GM21526 (cell line): ENCODE data around the gene RPP14.
"Not testable (repeated sequence)": the region's sequence is repeated elsewhere in the genome, so short reads cannot be mapped to it uniquely, and the experiment has no call there.

Experiments
- ATAC-seq: cut with Tn5 transposase; IDR thresholded peaks from one replicate; pipeline ENCODE4 v1.9.1; 2021; ENCODE audit warnings: moderate library complexity; ENCODE audit not compliant: unreplicated experiment, low FRiP score

RPP14 gene

DNA sequence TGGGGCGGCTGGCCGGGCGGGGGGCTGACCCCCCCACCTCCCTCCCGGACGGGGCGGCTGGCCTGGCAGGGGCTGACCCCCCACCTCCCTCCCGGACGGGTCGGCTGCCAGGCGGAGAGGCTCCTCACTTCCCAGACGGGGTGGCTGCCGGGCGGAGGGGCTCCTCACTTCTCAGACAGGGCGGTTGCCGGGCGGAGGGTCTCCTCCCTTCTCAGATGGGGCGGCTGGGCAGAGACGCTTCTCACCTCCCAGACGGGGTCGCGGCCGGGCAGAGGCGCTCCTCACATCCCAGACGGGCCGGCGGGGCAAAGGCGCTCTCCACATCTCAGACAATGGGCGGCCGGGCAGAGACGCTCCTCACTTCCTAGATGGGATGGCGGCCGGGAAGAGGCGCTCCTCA is 15.6 kb upstream of the RPP14 start:
- not testable (repeated sequence) for ATAC-seq

DNA sequence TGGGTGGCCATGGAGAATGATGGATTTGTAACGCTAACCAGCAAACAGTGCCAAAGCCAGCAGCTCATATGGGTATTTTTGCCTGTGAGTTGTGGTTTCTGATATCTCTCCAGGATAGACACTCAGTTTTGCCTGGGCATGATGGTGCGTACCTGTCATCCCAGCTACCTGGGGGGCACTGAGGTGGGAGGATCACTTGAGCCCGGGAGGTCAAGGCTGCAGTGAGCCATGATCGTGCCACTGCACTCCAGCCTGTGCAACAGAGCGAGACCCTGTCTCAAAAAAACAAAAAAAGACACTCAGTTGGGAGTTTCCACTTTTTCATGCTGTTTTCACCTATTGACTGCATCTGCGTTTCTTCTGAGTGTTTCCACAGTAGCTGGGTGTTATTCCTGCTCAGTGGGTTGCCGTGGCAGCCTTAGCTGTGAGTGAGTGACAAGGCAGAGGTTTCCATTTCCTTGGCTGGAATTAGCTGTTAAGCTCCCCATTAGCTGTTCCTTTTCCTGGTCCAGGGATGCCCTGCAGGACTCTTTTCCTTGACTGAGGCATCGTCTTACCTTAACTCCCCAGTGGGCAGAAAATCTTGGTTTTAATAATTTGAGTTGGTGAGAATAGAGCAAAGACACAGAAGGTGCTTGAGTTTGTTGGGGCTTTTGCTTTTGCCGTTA is 14.2 kb upstream of the RPP14 start:
- no peak for ATAC-seq

- ATAC-seq, result no peak
Measured at GRCh38 chr3:58292866-58293265, 13.2 kb upstream of the RPP14 start.

DNA sequence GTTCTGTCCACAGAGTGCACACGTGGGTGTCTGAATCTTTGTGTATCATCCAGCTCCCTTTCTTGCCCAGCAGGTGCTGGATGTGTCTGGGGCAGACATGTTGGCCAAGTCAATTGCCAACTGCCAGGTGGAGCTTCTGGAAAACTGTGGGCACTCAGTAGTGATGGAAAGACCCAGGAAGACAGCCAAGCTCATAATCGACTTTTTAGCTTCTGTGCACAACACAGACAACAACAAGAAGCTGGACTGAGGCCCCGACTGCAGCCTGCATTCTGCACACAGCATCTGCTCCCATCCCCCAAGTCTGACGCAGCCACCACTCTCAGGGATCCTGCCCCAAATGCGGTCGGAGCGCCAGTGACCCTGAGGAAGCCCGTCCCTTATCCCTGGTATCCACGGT is 12.5 kb upstream of the RPP14 start:
- ATAC-seq, result no peak

DNA sequence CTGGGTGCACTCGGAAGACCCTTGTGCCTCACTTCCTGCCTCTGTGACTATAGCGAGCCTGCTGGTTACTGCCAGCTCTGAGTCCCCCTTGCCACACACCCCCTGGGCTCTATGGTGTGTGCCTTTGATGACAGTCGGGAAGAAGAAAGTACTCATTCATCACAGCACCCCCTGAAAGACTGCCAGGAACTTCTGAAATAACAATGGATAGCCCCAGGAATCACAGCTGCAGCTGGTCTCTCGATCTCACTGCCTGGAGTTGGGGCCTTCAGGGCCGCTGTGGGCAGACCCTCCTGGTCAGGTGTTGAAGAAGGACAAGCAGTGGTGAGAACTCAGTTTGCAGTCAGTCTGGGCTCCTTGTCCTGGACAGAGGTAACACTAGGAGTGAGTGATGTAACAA is 9.8 kb upstream of the RPP14 start:
- ATAC-seq, result no peak

DNA sequence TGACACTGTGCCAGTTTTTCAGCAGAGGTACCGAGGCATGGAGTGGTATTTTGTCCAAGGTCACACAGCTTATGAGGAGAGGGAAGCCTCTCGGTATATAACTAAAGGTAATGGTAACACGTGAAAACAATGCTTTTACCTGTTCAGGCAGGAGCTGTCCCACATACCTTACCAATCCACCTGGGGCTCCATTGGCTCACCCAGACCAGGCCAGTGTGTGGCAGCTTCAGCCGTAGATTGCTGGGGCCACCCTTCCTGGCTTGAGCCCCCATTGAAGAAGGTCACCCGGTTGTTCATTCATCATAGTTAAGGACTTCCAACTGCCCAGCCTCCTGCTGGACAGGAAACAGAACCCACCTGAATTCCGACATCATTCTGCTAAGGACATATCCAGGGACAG is 9.2 kb upstream of the RPP14 start:
- ATAC-seq, result no peak

DNA sequence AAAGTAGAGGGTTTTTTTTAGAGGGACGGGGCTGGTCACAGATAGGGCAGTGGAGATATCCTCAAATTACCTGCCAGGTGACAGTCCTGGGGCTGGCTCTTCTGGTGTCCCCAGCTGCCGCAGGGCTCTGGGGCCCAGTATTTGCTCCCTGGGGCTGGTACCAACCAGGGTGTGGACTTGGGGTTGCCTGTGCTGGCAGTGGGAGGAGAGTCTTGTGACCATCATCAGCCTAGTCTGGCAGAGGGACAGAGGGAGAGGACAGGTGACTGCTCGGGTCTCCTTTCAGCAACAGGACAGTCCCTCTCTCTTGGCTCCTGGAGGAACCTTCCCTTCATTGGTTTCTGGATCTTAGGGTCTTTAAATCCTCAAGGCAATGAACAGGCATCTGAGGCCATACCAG is 7.9 kb upstream of the RPP14 start:
- no peak for ATAC-seq

- no peak for ATAC-seq
Measured at GRCh38 chr3:58299075-58299474, 7.0 kb upstream of the RPP14 start.

DNA sequence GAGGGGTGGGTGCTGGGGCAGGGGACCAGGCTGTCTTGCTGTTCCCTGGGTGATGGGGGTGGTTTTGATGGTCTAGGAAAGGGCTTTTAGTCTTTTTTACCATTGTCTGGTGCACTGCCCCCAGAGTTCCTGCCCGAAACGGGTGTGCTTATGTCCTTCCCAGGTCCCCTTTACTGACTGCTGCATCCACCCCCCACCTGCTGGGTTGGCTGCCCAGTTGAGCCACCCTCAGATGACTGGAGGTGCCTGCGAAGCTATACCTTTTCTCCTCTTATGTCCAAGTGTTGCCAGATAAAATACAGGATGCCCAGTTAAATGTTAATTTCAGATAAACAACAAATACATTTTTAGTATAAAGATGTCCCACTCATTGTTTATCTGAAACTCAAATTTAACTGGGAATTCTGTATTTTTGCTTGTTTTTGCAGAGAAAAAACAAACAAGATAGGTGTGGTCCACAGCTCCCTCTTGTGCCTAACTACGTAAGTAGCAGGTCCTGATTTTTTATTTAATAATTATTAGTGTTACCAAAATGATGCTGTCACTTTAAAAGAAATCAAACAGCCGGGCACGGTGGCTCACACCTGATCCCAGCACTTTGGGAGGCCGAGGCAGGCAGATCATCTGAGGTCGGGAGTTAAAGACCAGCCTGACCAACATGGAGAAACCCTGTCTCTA is 6.1 kb upstream of the RPP14 start:
- ATAC-seq, result no peak

- no peak for ATAC-seq
Measured at GRCh38 chr3:58307639-58308215, 1.7 kb downstream of the RPP14 start.

DNA sequence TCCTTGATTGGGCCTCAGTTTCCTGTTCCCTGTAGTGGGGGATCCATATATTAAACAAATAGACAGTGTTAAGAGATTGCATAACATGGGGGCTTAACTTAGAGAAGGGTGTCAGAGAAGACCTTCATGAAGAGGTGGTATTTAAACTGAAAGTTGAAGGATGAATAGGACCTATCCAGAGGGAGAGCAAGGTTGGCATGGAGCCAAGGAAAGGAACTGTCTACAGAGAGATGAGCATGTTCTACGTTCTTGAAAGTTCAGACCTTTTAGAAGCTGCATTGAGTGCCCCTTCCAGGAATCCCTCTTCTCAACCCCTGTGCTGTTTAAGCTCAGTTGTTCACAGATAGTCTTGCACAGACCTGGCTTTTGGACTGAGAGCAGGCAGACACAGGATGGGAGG is 2.7 kb downstream of the RPP14 start:
- no peak for ATAC-seq

DNA sequence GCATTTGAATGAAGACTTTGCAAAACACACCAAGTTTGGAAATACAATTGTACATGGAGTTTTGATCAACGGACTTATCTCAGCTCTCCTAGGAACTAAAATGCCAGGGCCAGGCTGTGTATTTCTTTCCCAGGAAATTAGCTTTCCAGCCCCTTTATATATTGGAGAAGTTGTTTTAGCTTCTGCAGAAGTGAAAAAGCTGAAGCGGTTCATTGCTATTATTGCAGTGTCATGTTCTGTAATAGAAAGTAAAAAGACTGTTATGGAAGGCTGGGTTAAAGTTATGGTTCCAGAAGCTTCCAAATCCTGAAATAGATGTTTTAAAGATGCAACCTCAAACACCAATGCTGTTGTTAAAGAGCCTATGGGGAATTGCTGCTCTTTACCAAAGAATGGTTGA is 11.8 kb downstream of the RPP14 start:
- no peak for ATAC-seq

DNA sequence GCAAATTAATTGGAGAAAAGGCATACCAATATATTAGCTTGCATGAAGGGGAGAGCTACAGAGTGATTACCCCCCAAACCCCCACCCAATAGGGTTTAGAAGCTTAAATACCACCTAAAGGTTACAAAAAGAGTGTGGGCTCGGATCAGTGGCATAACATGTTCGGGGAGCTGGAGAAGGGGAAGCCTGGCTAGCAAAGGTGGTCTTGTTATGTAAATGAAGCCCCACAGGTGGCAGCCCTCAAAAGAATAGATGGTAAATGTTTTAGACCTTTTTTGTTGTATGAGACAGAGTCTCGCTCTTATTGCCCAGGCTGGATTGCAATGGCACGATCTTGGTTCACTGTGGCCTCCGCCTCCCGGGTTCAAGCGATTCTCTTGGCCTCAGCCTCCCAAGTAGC is 15.7 kb downstream of the RPP14 start:
- ATAC-seq, result no peak

DNA sequence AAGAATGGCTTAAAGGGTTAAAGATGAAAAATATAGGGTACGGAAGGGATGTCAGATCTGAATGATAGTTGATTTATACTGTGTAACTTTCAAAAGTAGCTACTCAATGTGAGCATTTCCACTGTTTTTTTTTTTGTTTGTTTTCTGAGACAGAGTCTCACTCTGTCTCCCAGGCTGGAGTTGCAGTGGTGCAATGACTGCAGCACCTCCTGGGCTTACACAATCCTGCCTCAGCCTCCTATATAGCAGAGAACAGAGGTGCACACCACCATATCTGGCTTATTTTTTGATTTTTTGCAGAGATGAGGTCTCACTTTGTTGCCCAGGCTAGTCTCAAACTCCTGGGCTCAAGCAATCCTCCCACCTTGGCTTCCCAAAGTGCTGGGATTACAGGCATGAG is 16.7 kb downstream of the RPP14 start:
- no peak for ATAC-seq

DNA sequence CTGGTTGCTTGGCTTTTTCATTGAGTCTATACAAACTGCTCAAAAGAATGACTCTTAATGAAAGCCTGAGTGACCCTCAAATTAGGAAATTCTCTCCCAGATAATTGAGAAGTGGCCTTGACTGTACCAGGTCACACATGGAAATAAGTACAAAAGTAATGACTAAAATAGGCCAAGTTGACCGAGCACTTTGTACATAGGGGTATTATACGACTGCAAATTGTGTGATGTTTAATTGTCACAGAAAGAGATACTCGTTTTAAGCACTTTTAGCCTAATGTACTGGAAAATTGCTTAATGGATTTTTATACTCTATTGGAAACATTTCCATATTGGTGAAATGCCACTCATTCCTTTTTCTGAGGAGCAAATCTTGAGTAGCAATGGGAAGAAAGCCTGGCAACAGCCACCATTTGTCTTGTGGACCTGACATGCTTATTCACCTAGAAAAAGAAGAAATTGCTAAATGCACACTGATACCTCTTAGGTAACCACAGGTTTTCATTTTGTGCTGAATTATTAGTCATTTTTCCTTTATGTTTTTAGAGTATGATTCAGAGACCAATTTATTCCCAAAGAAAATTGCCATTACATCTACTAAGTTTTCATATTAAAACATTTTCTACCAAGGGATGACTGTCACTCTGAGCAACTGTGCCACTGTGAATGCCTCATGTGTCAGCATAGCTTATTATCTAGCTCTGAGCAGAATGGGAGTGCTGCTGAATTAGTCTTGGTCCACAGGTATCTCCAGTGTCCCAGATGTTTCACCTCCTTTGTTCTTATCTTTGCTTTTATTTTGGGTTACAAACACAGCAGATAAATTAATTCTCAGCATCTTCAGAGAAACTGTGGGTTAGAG is 17.7 kb downstream of the RPP14 start:
- no peak for ATAC-seq

GRCh38 chr3:58324391-58325390 is 18.6 kb downstream of the RPP14 start:
- ATAC-seq, result no peak

GRCh38 chr3:58325525-58325992 is 19.5 kb downstream of the RPP14 start:
- no peak for ATAC-seq

- no peak for ATAC-seq
Measured at GRCh38 chr3:58326267-58326900, 20.3 kb downstream of the RPP14 start.

DNA sequence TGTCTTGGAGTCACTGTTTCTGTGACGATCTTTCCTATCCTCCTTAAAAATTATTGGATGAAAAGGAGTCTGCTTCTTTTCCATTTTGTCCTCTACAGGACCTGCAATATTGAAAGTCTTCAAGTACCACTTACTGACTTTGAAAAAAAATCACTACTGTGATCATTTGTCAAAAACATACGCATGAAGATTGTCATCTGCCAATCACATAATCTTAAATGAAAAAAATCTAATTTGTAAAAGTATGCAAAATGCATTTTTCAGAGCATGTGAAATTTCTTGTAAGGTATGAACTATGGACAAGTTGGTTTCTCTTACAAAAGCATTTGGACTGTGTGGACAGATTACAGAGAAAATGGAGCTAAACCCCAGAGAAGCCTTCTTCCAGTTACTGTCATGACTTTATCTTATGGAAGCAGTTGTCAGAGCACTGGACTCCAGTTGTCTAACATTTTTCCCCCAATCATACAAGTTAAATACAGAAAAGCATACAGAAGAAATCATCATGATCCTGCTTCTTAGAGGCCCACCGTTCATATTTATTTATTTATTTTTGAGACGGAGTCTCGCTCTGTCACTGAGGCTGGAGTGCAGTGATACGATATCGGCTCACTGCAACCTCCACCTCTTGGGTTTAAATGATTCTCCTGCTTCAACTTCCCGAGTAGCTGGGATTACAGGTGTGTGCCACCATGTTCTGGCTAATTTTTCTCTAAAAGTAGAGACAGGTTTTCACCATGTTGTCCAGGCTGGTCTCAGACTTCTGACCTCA is 23.3 kb downstream of the RPP14 start:
- no peak for ATAC-seq
